CD4-positive, alpha-beta T cell treated with Interleukin-15 for 4 hours (primary cell): ENCODE results near the gene ASCL1.

Source experiments
- DNase-seq: peaks from one replicate; pipeline ENCODE4 v3.0.0-alpha.2; 2020; ENCODE audit warnings: low spot score

Gene ASCL1

DNA sequence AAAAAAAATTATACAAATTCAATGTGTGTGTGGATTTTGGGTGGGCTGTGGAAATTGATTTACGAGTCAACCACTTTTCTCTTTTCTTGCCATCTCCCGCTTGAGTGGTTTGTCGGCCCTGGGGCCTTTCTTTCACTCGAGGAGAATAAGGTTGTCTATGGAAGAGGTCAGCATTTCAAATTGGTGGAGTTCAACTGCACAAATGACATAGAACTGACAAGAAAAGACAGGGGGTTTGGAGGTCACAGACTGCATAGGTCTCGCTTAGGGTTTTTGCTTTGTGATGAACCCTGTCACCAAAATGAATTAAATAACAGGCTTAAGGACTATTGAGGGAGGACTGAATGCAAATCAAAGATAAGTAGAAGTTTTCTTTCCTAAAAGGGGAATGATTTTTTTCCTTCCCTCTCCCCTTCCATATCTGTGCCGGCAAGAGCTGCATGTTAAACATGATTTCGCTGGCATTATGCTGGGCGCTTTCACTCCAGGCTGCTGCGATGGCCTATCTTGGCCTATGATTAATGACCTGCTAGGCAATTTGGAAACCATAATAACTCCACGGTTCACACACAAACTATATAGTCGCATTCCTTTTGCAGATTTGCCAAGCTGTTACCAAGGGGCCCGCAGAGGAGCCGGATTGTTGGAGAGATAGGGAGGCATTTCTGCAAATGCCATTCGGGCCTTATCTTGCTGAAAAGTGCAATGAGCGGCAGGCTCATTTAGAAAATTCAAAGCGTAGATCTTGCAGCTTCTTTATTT lies 20.7 kb downstream of the ASCL1 start:
- no peak for DNase-seq

DNA sequence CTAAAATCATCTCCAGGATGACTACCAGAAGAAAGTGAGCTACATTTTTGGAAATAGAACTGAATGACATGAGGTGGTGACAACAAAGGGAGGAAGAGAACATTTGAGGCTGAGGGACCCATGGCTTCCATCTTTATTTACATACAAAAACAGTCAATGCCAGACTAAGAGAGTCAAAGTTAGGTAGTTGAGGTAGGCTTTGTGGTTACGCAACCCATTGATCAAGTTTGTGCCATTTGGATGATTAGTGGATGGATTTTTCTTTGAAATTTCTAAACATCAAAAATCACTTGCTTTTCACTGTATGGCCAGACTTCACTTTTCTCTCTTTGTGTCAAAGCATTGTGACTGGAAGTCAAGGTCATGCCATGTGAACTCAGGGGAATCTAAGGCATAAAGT lies 22.9 kb downstream of the ASCL1 start:
- no peak for DNase-seq

DNA sequence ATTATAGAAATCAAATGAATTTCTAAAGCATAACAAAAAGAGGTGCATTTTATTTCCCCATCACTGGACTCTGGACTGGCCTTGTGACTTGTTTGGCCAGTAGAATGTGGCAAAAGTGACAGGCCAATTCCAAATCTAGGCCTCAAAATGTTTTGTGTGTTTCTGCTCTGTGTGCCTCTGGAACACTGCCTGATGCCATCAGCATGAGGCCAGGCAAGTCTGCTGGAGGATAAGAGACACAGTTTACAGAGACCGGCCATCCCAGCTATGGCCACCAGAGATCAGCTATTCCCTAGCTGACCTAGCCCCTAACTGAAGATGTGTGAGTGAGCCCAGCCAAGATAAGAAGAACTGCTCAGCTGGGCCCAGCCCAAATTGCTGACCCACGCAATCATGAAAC lies 32.9 kb downstream of the ASCL1 start:
- DNase-seq, result no peak

DNA sequence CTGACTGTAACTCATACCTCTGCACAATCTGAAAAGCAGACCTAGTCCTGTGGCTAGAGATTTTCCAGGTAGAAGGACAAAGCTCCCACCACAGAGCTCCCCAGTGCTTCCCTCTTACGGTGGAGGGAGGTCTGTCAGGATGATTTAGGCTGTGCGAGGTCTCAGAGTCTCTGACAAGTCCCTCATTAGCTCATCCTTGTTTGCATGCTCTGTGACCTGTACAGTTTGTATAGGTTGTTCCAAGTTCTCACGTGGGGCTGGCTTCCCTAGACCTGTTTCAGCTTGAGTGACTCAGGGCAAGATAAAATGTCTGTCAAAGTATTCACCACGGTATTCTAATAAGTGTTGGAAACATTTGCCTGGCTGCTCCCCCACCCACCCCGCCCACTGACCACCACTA lies 34.8 kb downstream of the ASCL1 start:
- no peak for DNase-seq

DNA sequence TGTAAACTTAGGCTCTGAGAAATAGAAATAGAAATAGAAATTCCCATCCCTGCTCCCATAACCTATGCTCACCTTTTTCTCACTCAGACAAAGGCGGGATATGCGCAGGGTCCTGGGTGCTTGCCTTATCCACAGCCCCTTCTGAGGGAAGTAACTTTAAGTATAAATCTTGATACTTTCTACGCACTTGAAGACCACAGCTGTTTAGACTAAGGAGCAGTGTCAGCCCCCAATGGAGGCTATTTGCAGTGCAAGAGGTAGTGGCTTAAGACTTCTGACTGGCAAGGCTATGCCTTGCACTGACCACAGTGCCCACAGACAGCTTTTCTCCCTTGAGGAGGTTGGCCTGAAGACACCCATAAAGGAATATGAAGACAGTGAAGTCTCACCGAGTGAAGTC lies 35.2 kb downstream of the ASCL1 start:
- DNase-seq, result no peak

DNA sequence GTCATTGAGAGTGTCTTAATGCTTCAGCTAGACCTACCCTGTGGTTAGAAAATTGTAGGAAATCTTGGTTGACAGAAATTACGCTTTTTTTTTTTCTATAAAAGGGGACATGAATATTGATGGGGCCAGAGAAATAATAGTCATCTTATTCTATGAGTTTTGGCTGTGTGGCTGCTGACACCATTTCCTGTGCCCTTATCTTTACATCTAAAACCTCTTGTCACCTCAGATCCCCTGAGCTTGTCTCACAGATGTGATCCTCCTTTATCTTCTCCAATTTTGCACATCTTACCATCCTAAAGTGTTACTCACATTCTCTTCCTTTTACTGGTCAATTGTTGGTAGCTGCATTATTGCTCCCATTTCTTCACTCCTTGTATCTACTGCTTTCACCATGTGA lies 36.1 kb downstream of the ASCL1 start:
- DNase-seq, result no peak

DNA sequence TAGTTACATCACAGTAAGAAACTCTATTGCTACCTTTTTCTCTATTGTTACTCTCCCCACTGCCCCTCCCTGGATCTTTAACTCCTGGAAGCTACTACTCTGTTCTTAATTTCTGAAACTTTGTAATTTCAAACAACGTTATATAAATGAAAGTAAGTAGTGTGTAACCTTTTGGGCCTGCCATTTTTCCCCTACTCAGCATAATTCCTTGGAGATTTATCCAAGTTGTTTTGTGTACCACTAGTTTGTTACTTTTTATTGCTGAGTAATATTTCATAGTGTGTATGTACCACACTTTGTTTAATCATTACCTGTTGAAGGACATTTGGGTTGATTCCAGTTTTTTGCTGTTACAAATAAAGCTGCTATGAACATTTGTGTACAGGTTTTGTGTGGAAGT lies 37.9 kb downstream of the ASCL1 start:
- DNase-seq, result no peak
